ENCODE results near the gene RAF1. TPM values are rescaled to one million over a fixed set of nuclear protein-coding genes. Genes with fewer than 3 reads are reported as not detected.

The RAF1 gene
- total and polyA plus RNA-seq, 2 experiments from 2014 or later = 39.5 to 123 TPM

- no peak for TF ChIP-seq ZNF462 (CRISPR knock-in tag; IDR thresholded peaks at IDR 0.05)
- no peak for TF ChIP-seq ZNF331 (CRISPR knock-in tag; IDR thresholded peaks at IDR 0.05; ENCODE audit: low read depth)
- TF ChIP-seq CREB1 (CRISPR knock-in tag; IDR thresholded peaks at IDR 0.05; ENCODE audit: low read depth) = no peak
Measured at GRCh38 chr3:12658593-12659058, 5.3 kb downstream of the RAF1 start (continued).

- no peak overlapping the region for H3K4me3 Mint-ChIP-seq
- peaks cover 30% of the 10 kb centered on the region for H3K4me1 ChIP-seq (ENCODE audit: insufficient read depth)
- H3K27ac Mint-ChIP-seq = no peak overlapping the region
- H3K4me1 Mint-ChIP-seq = peaks cover 33% of the 10 kb centered on the region
- peaks cover 11% of the 10 kb centered on the region; the same call in 2 of the 3 replicates for H3K36me3 Mint-ChIP-seq (ENCODE audit: low read depth)
- H3K9me2 ChIP-seq (ENCODE audit: insufficient read depth) = no peaks in the 10 kb centered on the region
- no peaks in the 10 kb centered on the region for H3K27me3 ChIP-seq (ENCODE audit: insufficient read depth)
- H2AFZ ChIP-seq = no peak overlapping the region
- no peaks in the 10 kb centered on the region for H3F3A ChIP-seq (replicated peaks; ENCODE audit: low read depth)
- DNase-seq (ENCODE audit: low spot score) = no peak
- H3K9me3 Mint-ChIP-seq = peaks cover 2% of the 10 kb centered on the region; the same call in 1 of the 3 replicates
- no peak for ATAC-seq
- no peak overlapping the region for H3K4me3 ChIP-seq
- peaks cover 49% of the 10 kb centered on the region for H4K20me1 ChIP-seq (replicated peaks; ENCODE audit: insufficient read depth)
- H3K36me3 ChIP-seq (ENCODE audit: insufficient read depth) = no peaks in the 10 kb centered on the region
- H3K4me2 ChIP-seq = no peak overlapping the region
- H3K27me3 Mint-ChIP-seq (ENCODE audit: insufficient read depth, low read depth, poor library complexity) = peaks cover 2% of the 10 kb centered on the region
- no peak overlapping the region for H3K27ac ChIP-seq (ENCODE audit: low read depth)
- peaks cover 100% of the 10 kb centered on the region for H3K79me2 ChIP-seq (replicated peaks; ENCODE audit: insufficient read depth)
- no peak for TF ChIP-seq STAT1 (IDR thresholded peaks at IDR 0.05; ENCODE audit: unreplicated experiment)
- TF ChIP-seq CREB1 (CRISPR knock-in tag; IDR thresholded peaks at IDR 0.05; ENCODE audit: low read depth) = no peak
- no peak for TF ChIP-seq EZH2 (IDR thresholded peaks at IDR 0.05; ENCODE audit: low read depth, unreplicated experiment)
- TF ChIP-seq ZNF114 (CRISPR knock-in tag; IDR thresholded peaks at IDR 0.05) = no peak
- TF ChIP-seq JUNB (IDR thresholded peaks at IDR 0.05; ENCODE audit: unreplicated experiment) = no peak
- no peak for TF ChIP-seq ZNF331 (CRISPR knock-in tag; IDR thresholded peaks at IDR 0.05; ENCODE audit: low read depth)
- TF ChIP-seq, protein P1, sequence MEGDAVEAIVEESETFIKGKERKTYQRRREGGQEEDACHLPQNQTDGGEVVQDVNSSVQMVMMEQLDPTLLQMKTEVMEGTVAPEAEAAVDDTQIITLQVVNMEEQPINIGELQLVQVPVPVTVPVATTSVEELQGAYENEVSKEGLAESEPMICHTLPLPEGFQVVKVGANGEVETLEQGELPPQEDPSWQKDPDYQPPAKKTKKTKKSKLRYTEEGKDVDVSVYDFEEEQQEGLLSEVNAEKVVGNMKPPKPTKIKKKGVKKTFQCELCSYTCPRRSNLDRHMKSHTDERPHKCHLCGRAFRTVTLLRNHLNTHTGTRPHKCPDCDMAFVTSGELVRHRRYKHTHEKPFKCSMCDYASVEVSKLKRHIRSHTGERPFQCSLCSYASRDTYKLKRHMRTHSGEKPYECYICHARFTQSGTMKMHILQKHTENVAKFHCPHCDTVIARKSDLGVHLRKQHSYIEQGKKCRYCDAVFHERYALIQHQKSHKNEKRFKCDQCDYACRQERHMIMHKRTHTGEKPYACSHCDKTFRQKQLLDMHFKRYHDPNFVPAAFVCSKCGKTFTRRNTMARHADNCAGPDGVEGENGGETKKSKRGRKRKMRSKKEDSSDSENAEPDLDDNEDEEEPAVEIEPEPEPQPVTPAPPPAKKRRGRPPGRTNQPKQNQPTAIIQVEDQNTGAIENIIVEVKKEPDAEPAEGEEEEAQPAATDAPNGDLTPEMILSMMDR (conservative IDR thresholded peaks at IDR 0.05; ENCODE audit: low read depth in 2 of 2) = no peak
Measured at GRCh38 chr3:12656850-12657249, 7.1 kb downstream of the RAF1 start.
